Mesenchymal stem cell (in vitro differentiated cells and primary cell): Measurements from ENCODE around the gene FEZ2.

Source experiments
- DNase-seq: peaks from one replicate; pipeline ENCODE4 v3.0.0-alpha.2; 2013
- H2AFZ ChIP-seq: one replicate; pipeline ENCODE4 v1.6.1; 2013; ENCODE audit warnings: low read depth, mild to moderate bottlenecking, control low read depth, inconsistent platforms, low read length, moderate library complexity
- H2AK5ac ChIP-seq: 2 replicates; pipeline ENCODE4 v1.6.1; 2013; ENCODE audit warnings: low read length, moderate library complexity, mild to moderate bottlenecking, inconsistent platforms; ENCODE audit not compliant: severe bottlenecking
- H2BK120ac ChIP-seq: one replicate; pipeline ENCODE4 v1.6.1; 2013; ENCODE audit warnings: low read depth, mild to moderate bottlenecking, inconsistent platforms, low read length, moderate library complexity
- H2BK12ac ChIP-seq, 2 experiments: one replicate each; pipeline ENCODE4 v1.6.1; 2013; ENCODE audit warnings: inconsistent platforms in 2 of 2, low read length in 2 of 2, mild to moderate bottlenecking in 2 of 2, moderate library complexity in 2 of 2, control low read depth in 1 of 2
- H2BK15ac ChIP-seq: one replicate; pipeline ENCODE4 v1.6.1; 2013; ENCODE audit warnings: mild to moderate bottlenecking, low read depth, inconsistent platforms; ENCODE audit not compliant: poor library complexity, severe bottlenecking
- H2BK5ac ChIP-seq: 2 replicates; pipeline ENCODE4 v1.6.1; 2013; ENCODE audit warnings: low read depth, mild to moderate bottlenecking, low read length, control low read depth, inconsistent platforms; ENCODE audit not compliant: poor library complexity, severe bottlenecking
- H3K14ac ChIP-seq, 2 experiments: one replicate each; pipeline ENCODE4 v1.6.1; 2013; ENCODE audit warnings: inconsistent platforms in 2 of 2, low read length in 2 of 2, control low read depth in 1 of 2, mild to moderate bottlenecking in 1 of 2, moderate library complexity in 1 of 2
- H3K18ac ChIP-seq, 2 experiments: one replicate each; pipeline ENCODE4 v1.6.1; 2013; ENCODE audit warnings: inconsistent platforms in 2 of 2, low read length in 2 of 2, control low read depth in 1 of 2, low read depth in 1 of 2, mild to moderate bottlenecking in 1 of 2
- H3K23ac ChIP-seq, 2 experiments: one replicate each; pipeline ENCODE4 v1.6.1; 2013; ENCODE audit warnings: inconsistent platforms in 2 of 2, low read length in 2 of 2, mild to moderate bottlenecking in 2 of 2, moderate library complexity in 2 of 2, control low read depth in 1 of 2
- H3K27ac ChIP-seq: 2 replicates; pipeline ENCODE4 v1.5.1; 2013; ENCODE audit warnings: mild to moderate bottlenecking, moderate library complexity, low read length, control low read depth, inconsistent platforms; ENCODE audit not compliant: poor library complexity, severe bottlenecking
- H3K27me3 ChIP-seq, 2 experiments: 2 replicates each; pipeline versions ENCODE4 v1.6.1 to v1.7.0; 2013; ENCODE audit warnings: low read length in 2 of 2, mild to moderate bottlenecking in 2 of 2, moderate library complexity in 2 of 2, control low read depth in 1 of 2, inconsistent platforms in 1 of 2; ENCODE audit not compliant: control insufficient read depth in 1 of 2, insufficient read depth in 1 of 2
- H3K36me3 ChIP-seq, 2 experiments: 2 replicates each; pipeline versions ENCODE4 v1.6.1 to v1.7.0; 2013; ENCODE audit warnings: low read length in 2 of 2, control low read depth in 1 of 2, inconsistent platforms in 1 of 2, low read depth in 1 of 2, mild to moderate bottlenecking in 1 of 2; ENCODE audit not compliant: insufficient read depth in 2 of 2, control insufficient read depth in 1 of 2
- H3K4ac ChIP-seq, 2 experiments: one replicate each; pipeline ENCODE4 v1.6.1; 2013; ENCODE audit warnings: inconsistent platforms in 2 of 2, low read length in 2 of 2, mild to moderate bottlenecking in 2 of 2, moderate library complexity in 2 of 2, control low read depth in 1 of 2, low read depth in 1 of 2
- H3K4me1 ChIP-seq: 2 replicates; pipeline ENCODE4 v1.6.1; 2013; ENCODE audit warnings: low read depth, low read length, control low read depth; ENCODE audit not compliant: control insufficient read depth, insufficient read depth
- H3K4me2 ChIP-seq: 2 replicates; pipeline ENCODE4 v1.6.1; 2013; ENCODE audit warnings: low read length, mild to moderate bottlenecking, inconsistent platforms; ENCODE audit not compliant: poor library complexity, severe bottlenecking
- H3K4me3 ChIP-seq, 2 experiments: 2 replicates each; pipeline versions ENCODE4 v1.5.1 to v1.7.0; 2013; ENCODE audit warnings: low read length in 2 of 2, mild to moderate bottlenecking in 2 of 2, control low read depth in 1 of 2, low read depth in 1 of 2; ENCODE audit not compliant: insufficient read depth in 1 of 2
- H3K79me1 ChIP-seq: replicated peaks from 2 replicates; pipeline ENCODE4 v1.6.1; 2013; ENCODE audit warnings: mild to moderate bottlenecking, control low read depth, low read length, inconsistent platforms; ENCODE audit not compliant: poor library complexity, severe bottlenecking
- H3K9ac ChIP-seq: 2 replicates; pipeline ENCODE4 v1.7.0; 2013; ENCODE audit warnings: mild to moderate bottlenecking, low read length, moderate library complexity
- H3K9me3 ChIP-seq: 2 replicates; pipeline ENCODE4 v1.7.0; 2013; ENCODE audit warnings: mild to moderate bottlenecking, low read length; ENCODE audit not compliant: control insufficient read depth
- H4K8ac ChIP-seq: one replicate; pipeline ENCODE4 v1.6.1; 2013; ENCODE audit warnings: inconsistent platforms, mild to moderate bottlenecking, low read length, moderate library complexity
- H4K91ac ChIP-seq: one replicate; pipeline ENCODE4 v1.6.1; 2013; ENCODE audit warnings: mild to moderate bottlenecking, low read length, inconsistent platforms
- WGBS: methylation state at CpG from one replicate; pipeline ENCODE4 v1.1.7; 2013; ENCODE audit warnings: mixed read lengths; 5-methylcytosine and 5-hydroxymethylcytosine counted together

The FEZ2 gene

GRCh38 chr2:36513661-36514060 lies 84.3 kb downstream of the FEZ2 start:
- Histone ChIP-seq H3K14ac (no peak overlapping the region), H3K36me3 (peaks cover 29 to 87% of the 10 kb centered on the region in 2 experiments), H3K9me3 (no peaks in the 10 kb centered on the region), H2BK15ac (no peak overlapping the region), H4K8ac (no peak overlapping the region), H2BK120ac (no peak overlapping the region), H3K27me3 (no peaks in the 10 kb centered on the region), H2BK12ac (no peak overlapping the region), H3K18ac (no peak overlapping the region), H3K4me1 (peaks cover 5% of the 10 kb centered on the region), H2AFZ (no peak overlapping the region), H3K23ac (no peak overlapping the region), H2BK5ac (no peak overlapping the region), H3K9ac (no peak overlapping the region), H4K91ac (no peak overlapping the region), H3K4me2 (no peak overlapping the region), H3K4ac (no peak overlapping the region), H2AK5ac (no peak overlapping the region), H3K4me3 (no peak overlapping the region), H3K79me1 (peaks cover 24% of the 10 kb centered on the region), H3K27ac (no peak overlapping the region)
- DNase-seq = no peak
- 98% methylated on average over 2 of the region's 2 CpGs for WGBS

- no peak overlapping the region for H2AFZ ChIP-seq
- no peak overlapping the region for H4K91ac ChIP-seq
- no peak overlapping the region for H2BK12ac ChIP-seq
- H3K27ac ChIP-seq = no peak overlapping the region
- peaks cover 29 to 79% of the 10 kb centered on the region in 2 experiments for H3K36me3 ChIP-seq
- H3K14ac ChIP-seq = no peak overlapping the region
- H3K79me1 ChIP-seq = peaks cover 24% of the 10 kb centered on the region
- H2AK5ac ChIP-seq = no peak overlapping the region
- H3K4me3 ChIP-seq = no peak overlapping the region
- WGBS = no CpG with 5 or more reads among the region's 3 CpGs
- no peak overlapping the region for H3K18ac ChIP-seq
- no peak for DNase-seq
- peaks cover 5% of the 10 kb centered on the region for H3K4me1 ChIP-seq
- H3K27me3 ChIP-seq = no peaks in the 10 kb centered on the region
- no peak overlapping the region for H3K4ac ChIP-seq
- peak overlapping the region; percentile 15 for H4K8ac ChIP-seq
- H3K4me2 ChIP-seq = no peak overlapping the region
- H2BK120ac ChIP-seq = no peak overlapping the region
- no peak overlapping the region for H2BK5ac ChIP-seq
- H2BK15ac ChIP-seq = no peak overlapping the region
- no peak overlapping the region for H3K23ac ChIP-seq
- no peak overlapping the region for H3K9ac ChIP-seq
- H3K9me3 ChIP-seq = no peaks in the 10 kb centered on the region
Observed at GRCh38 chr2:36512705-36513104, 85.3 kb downstream of the FEZ2 start.

GRCh38 chr2:36511858-36512603 lies 85.9 kb downstream of the FEZ2 start:
- WGBS = 91% methylated on average over 6 of the region's 9 CpGs

DNA sequence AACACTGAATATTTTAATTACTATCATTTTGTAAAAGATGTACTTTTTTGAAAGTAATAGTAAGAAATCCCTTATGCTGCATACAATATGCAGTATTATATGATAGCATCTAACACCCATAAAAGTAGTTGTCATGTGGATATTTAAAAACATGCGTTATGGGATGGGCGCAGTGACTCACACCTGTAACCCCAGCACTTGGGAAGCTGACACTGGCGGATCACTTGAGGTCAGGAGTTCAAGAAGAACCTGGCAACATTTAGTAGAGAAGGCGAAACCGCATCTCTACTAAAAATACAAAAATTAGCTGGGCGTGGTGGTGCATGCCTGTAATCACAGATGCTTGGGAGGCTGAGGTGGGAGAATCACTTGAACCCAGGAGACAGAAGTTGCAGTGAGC lies 88.9 kb downstream of the FEZ2 start:
- no peak overlapping the region for H4K8ac ChIP-seq
- no peak overlapping the region for H3K4me2 ChIP-seq
- no peak overlapping the region for H3K9ac ChIP-seq
- peaks cover 1% of the 10 kb centered on the region for H3K4me1 ChIP-seq
- no peak overlapping the region for H3K14ac ChIP-seq
- H2BK12ac ChIP-seq = no peak overlapping the region
- no peak overlapping the region for H2BK15ac ChIP-seq
- H3K23ac ChIP-seq = no peak overlapping the region
- no peak overlapping the region for H4K91ac ChIP-seq
- no peak overlapping the region for H3K27ac ChIP-seq
- H2BK5ac ChIP-seq = no peak overlapping the region
- H3K27me3 ChIP-seq = no peaks in the 10 kb centered on the region
- H3K18ac ChIP-seq = no peak overlapping the region
- no peak overlapping the region for H2AK5ac ChIP-seq
- no peaks in the 10 kb centered on the region for H3K9me3 ChIP-seq
- H2AFZ ChIP-seq = no peak overlapping the region
- 97% methylated on average over 6 of the region's 6 CpGs for WGBS
- H3K36me3 ChIP-seq = peaks cover 28 to 64% of the 10 kb centered on the region in 2 experiments
- H3K4me3 ChIP-seq = no peak overlapping the region
- no peak for DNase-seq
- H3K4ac ChIP-seq = no peak overlapping the region
- no peak overlapping the region for H2BK120ac ChIP-seq
- H3K79me1 ChIP-seq = peaks cover 21% of the 10 kb centered on the region

More at GRCh38 chr2:36511858-36512603, 85.9 kb downstream of the FEZ2 start:
- no peak overlapping the region for H3K23ac ChIP-seq
- no peak overlapping the region for H2BK120ac ChIP-seq
- no peak overlapping the region for H4K91ac ChIP-seq
- no peaks in the 10 kb centered on the region for H3K9me3 ChIP-seq
- no peak overlapping the region for H4K8ac ChIP-seq
- peaks cover 20% of the 10 kb centered on the region for H3K79me1 ChIP-seq
- no peak overlapping the region for H2BK15ac ChIP-seq
- H3K4me2 ChIP-seq = no peak overlapping the region
- H3K36me3 ChIP-seq = peaks cover 24 to 73% of the 10 kb centered on the region in 2 experiments
- no peak overlapping the region for H3K4ac ChIP-seq
- no peak for DNase-seq
- peaks cover 2% of the 10 kb centered on the region for H3K4me1 ChIP-seq
- H3K27ac ChIP-seq = no peak overlapping the region
- no peak overlapping the region for H2AFZ ChIP-seq
- no peak overlapping the region for H3K14ac ChIP-seq
- no peak overlapping the region for H3K4me3 ChIP-seq
- H2BK5ac ChIP-seq = no peak overlapping the region
- H3K9ac ChIP-seq = no peak overlapping the region
- no peak overlapping the region for H2BK12ac ChIP-seq
- no peak overlapping the region for H2AK5ac ChIP-seq
- H3K18ac ChIP-seq = no peak overlapping the region
- H3K27me3 ChIP-seq = no peaks in the 10 kb centered on the region
